ENCODE results near the gene MAPK7.

The MAPK7 gene

DNA sequence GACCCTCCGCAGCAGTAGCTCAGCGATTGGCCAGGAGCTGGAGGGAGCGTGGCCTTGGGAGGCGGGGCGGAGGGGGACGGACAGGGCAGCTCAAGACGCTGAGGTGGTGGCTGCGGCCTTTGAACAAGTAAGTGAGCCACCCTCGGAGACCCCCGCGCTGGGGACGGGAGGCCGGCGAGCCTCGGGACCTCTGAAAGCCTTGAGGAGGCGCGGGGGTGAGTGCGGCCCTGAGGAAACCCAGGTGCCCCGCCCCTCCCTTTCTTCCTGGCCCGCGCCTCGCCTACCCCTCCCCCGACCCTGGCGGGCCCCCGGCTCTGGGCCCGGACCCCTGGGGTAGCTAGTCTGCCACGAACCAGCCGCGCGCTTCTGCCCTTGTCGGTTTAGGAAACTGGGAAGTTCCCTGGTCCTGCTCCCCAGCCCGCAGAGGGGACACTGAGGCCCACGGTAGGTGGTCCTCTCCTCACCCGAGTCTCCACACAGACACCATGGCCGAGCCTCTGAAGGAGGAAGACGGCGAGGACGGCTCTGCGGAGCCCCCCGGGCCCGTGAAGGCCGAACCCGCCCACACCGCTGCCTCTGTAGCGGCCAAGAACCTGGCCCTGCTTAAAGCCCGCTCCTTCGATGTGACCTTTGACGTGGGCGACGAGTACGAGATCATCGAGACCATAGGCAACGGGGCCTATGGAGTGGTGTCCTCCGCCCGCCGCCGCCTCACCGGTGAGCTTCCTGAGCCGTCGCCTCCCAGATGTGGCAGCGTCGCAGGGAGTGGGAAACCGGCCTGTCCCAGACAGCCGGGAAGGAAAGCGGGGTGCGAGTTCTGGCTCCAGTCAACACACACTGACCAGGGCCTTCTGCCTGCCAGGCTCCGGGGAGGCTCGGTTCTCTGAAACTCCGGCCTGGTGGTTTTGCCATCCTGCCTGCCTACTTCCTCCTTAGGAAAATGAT, at the start of gene MAPK7:
Gene MAPK7, plus strand, starts transcription at position 83 of the 945 bp plus-strand sequence. Its CDS starts 403 bp downstream, at position 486.
- no peak for DNase-seq (ENCODE audit: low read depth in 2 of 2)

DNA sequence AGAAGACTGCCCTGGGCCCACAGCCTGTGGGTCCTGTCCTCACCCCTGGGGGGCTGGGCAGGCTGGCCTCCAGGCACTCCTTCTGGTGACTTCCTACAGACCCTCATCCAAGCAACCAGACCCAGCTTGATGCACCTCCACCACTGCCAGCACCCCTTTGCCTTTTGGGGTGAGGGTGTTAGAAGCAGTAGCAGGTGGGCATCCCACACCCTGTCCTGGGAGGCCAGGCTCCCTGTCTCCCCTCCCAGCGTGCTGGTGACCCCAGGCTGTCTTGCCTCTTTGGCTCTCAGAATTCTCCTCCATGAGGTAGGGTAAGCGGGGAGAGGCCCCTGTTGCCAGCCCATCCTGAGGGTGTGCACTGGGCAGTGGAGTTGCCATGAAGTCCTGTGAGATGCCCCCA, 49.2 kb upstream of the MAPK7 start:
- no peak for DNase-seq (ENCODE audit: low read depth in 2 of 2)

GRCh38 chr17:19329839-19330238, 48.5 kb upstream of the MAPK7 start:
- DNase-seq (ENCODE audit: low read depth in 2 of 2), result no peak

DNA sequence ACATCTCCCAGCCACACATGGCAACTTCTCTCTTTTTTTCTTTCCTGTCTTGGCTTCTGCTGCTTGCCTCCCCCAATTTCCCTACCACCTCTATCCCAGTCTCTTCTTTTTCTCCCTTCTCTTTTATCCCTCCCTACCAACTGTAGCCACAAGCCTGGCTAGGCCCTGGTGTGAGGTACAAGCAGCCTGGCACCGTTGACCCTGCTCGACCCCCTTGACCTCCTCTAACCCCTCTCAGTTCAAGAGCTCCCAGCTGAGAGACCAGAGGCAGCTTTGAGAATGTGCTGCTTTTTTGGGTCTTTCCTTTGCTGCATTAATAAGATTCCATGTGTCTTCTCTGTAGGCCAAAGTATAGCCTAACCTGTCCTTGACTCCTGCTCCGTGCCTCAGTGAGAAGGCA, 48.0 kb upstream of the MAPK7 start:
- no peak for DNase-seq (ENCODE audit: low read depth in 2 of 2)

- no peak for DNase-seq (ENCODE audit: low read depth in 2 of 2)
Measured at GRCh38 chr17:19331134-19331533, 47.2 kb upstream of the MAPK7 start.

GRCh38 chr17:19331543-19332245, 46.6 kb upstream of the MAPK7 start:
- no peak for DNase-seq (ENCODE audit: low read depth in 2 of 2)

GRCh38 chr17:19332371-19333131, 45.7 kb upstream of the MAPK7 start:
- no peak for DNase-seq (ENCODE audit: low read depth in 2 of 2)

GRCh38 chr17:19333132-19333440, 45.2 kb upstream of the MAPK7 start:
- no peak for DNase-seq (ENCODE audit: low read depth in 2 of 2)

DNA sequence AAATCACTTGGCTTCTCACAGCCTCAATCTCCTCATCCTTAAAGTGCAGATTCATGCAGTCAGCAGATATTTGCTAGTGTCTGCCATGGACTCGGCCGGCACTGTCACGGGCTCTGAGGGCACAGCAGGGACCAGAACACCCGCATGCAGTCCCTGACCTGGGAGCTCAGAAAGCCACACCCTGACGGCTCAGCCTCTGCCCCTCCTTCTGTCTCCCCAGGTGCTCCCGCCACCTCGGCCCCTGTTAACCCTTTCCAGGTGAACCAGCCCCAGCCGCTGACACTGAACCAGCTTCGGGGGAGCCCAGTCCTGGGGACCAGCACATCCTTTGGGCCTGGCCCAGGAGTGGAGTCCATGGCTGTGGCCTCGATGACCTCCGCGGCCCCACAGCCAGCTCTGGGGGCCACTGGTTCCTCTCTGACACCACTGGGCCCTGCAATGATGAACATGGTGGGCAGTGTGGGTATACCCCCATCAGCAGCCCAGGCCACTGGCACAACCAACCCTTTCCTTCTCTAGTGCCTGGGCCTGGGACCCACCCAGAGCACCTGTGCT, 44.5 kb upstream of the MAPK7 start:
- no peak for DNase-seq (ENCODE audit: low read depth in 2 of 2)

DNA sequence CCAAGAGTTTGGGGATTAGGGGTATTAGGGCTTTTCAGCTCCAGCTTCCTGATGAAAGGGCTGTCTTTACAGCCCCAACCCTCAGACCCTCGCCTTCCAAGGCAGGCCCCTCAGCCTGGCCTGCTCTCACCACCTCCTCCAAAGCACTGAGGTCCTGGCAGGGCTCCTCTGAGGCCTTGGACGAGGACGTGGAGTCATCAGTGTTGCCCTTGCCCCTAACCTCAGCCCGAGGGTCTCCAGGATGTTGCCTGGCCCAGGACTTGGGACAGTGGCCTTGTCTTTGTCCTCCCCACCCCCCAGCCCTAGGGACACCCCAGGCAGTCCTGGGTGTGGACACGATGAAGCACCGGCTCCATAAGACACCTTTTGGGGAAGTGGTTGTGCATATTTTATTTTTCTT, 44.0 kb upstream of the MAPK7 start:
- no peak for DNase-seq (ENCODE audit: low read depth in 2 of 2)

- no peak for DNase-seq (ENCODE audit: low read depth in 2 of 2)
Measured at GRCh38 chr17:19335951-19336631, 42.2 kb upstream of the MAPK7 start.

DNA sequence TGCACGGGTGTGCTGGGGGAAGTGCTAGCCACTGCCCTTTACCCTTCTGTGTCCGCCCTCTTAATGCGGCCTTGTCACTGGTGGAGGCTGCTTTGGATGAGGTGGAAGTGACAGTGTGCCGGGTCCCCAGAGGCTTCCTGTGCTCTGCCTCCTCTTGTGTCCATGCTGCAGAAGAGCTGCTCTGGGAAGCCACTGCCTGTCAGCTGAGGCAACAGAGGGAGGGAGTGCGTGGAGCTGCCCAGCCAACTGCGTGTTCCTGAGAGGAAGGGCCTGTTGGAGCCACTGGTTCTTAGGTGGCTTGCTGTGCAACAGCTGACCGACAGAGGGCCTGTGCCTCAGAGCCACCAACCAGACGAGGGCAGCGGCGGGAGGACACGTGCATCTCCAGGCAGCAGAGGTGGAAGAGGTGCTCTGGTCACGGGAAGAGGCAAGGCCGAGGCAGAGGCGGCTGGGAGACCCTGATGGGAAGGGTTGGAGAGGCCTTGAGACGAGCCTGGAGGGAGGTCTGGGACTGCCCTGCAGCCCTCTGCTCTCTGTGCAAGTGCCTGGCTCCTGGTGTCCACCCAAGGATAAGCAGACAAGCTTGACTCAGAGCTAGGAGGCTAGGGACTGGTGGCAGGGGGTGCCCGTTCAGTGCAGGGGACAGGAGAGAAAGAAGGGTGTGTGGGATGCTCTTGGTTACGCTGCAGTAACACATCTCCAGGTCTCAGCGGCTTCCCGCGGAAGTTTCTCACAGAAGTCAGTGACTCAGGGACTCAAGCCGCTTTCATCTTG, 41.2 kb upstream of the MAPK7 start:
- no peak for DNase-seq (ENCODE audit: low read depth in 2 of 2)

DNA sequence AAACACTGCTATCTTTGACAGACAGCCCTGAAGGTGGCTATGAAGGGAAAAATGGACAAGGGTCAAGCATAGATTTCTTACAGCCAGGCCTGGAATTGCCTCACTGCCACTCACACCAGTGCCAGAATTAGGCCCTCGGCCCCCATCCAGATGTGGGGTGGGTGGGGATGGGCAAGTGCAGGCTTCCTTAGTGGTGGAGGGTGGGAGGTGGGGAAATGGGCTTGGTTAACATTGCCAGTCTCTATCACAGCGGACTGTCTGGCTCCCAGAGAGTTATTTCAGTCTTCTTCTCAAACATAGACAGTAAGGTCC, 40.6 kb upstream of the MAPK7 start:
- DNase-seq (ENCODE audit: low read depth in 2 of 2), result no peak

DNA sequence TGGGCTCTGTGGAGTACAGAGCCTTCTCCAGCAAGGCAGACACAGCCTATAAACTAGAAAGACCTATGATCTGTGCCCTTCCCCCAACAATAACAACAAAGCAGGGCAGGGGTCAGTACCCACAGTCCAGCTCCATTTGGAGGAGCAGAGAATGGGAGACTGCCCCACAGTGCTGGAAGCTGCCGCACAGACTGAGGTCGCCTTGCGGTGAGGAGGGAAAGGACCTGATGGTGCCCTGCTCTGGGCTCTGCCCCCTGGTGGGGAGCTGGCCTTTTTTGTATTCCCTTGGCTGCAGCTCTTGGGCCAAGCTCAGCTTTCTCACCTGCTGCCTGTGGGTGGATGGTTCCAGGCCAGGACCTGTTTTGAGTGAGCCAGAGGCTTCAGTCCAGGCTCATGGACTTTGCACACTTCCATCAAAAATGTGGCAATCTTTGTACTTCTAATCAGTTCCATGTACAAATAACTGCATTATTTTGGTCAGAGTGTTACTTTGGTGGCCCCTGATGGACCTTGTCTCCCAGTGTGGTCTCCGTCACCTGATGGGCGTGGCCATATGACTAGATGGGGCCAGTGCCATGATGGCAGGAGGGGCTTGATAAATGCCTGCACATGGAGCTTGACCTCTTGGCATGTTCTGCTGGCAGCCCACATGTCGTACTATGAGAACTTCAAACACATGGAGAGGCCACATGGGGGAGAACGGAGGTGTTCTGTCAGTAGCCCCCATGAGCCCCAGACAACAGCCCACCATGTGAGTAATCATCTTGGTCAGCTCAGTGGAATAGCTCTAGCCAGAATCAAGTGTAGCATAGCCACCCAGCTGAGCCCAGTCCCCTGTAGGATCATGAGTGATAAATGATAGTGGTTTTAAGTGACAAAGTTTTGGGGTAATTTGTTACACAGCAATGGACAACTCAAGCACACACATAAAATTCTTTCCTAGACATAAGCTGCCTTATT, 40.0 kb upstream of the MAPK7 start:
- DNase-seq (ENCODE audit: low read depth in 2 of 2), result peak in 1 of 2 donors; percentile 28

DNA sequence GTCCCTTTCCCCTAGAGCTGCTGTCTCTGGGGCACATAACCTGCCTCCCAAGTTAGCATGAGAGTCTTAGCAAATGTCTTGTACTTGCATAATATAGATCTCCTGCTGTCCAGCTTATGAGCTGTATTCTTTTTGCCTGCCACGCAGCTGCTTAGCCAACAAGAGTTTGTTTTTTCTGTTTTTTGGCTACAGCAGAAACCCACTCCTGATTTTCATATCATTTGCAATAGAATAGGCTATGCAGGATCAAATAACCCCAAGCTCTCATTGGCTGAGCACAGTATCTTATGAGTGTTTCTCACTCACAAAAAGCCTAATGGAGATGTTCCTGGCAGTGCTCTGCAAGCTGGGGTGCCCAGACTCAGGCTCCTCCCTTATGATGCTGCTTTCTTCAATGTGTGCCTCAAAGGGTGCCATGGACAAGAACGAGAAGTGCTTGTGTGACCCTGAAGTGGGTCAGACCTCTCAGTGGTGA, 38.9 kb upstream of the MAPK7 start:
- DNase-seq (ENCODE audit: low read depth in 2 of 2), result no peak

DNA sequence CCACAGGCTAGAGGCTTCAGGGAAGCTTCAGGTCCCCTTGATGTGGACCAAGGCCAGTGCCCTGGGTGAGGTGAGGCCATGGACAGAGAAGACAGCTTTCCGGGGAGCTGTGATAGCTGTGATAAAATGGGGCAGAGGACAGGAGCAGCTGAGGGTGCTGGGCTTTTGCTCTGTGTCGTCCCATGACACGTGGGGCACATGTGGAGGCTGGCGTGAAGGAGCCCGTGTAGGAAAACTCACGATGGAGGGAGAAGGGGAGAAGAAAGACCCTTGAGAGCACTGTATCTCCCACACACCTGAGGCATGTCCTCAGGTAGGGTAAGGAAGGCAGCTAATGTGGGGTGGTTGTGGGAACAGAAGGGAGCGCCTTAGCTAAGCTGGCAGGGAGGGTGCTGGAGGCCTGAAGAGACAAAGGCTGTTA, 37.1 kb upstream of the MAPK7 start:
- no peak for DNase-seq (ENCODE audit: low read depth in 2 of 2)

DNA sequence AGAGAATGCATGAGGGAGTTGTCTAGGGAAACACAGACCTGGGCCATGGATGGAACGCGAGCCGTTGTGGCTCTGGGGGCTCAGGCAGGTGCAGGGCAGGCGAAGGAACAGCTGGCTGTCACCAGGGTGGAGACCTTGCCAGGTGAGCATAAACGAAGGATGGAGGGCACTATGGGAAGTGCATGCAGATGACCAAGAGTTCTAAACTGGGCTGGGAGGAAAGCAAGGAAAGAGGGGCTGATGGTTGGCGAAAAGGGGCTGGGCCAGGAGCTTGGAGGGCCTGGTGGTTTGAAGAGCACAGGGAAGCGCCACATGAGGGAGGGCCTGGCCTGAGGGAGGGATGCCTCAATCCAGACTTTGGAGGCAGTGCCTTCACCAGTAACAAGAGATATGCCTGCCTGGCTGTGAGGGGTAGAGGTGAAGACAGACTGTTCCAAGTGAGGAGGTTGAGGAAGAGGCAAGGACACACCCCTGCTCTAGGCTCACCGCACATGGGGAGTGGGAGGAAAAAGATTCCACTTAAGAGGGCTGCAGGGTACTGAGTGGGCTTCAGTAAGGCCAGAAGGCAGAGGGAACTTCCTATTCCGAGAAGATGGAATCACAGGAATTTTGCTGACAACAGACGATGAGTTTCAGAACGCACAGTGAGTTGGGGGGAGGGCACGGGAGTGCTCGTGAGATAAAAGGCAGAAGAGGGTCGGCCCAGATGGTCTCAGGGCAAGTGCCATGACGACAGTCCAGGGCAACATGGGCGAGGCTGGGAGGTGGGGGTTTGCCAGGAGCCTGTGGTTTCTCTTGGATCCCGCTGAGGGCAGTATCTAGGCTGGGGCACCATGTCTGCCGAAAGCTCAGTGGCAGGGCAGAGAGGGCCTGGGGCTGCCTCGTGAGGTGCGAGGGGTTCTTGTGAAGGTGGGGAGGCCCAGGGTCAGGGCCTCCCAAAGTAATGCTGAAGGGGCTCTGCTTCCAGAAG, 36.4 kb upstream of the MAPK7 start:
- no peak for DNase-seq (ENCODE audit: low read depth in 2 of 2)

- DNase-seq (ENCODE audit: low read depth in 2 of 2), result no peak
Measured at GRCh38 chr17:19342611-19343255, 35.6 kb upstream of the MAPK7 start.
